Right atrium auricular region (tissue), 2 donors: Measurements from ENCODE around the gene STARD9. TPM values are rescaled to one million over a fixed set of nuclear protein-coding genes. Genes with fewer than 3 reads are reported as not detected.

Source experiments
- DNase-seq: peaks from one replicate; pipeline ENCODE4 v3.0.0-alpha.2; 2019; ENCODE audit warnings: low spot score
- H3K27ac ChIP-seq, 2 donors: fragments of 200-600 bp; sonication (generic); 1 replicate in 1 of 2; 2 replicates in 1 of 2; pipeline ENCODE4 v1.5.1; 2016 to 2019
- H3K27me3 ChIP-seq, 2 donors: fragments of 200-600 bp; sonication (generic); one replicate each; pipeline versions ENCODE4 v1.5.1 to v1.6.0; 2017 to 2019
- H3K36me3 ChIP-seq: fragments of 200-600 bp; sonication (generic); one replicate; pipeline ENCODE4 v1.5.1; 2016
- H3K4me1 ChIP-seq, 2 donors: fragments of 200-600 bp; sonication (generic); one replicate each; pipeline versions ENCODE4 v1.5.1 to v1.6.0; 2017 to 2019
- H3K4me3 ChIP-seq, 2 donors: fragments of 200-600 bp; sonication (generic); 1 replicate in 1 of 2; 2 replicates in 1 of 2; pipeline ENCODE4 v1.5.1; 2017 to 2019; ENCODE audit warnings: mild to moderate bottlenecking in 1 of 2, moderate library complexity in 1 of 2
- H3K9me3 ChIP-seq, 2 donors: fragments of 200-600 bp; sonication (generic); one replicate each; pipeline ENCODE4 v1.5.1; 2019
- CTCF ChIP-seq, 2 donors: fragments of 200-600 bp; sonication (generic); IDR thresholded peaks; one replicate each; pipeline ENCODE4 v1.5.1; 2019; ENCODE audit warnings: antibody characterized with exemption in 2 of 2
- total RNA-seq, 2 donors: library from RNA; depleted of rRNA; stranded (reverse); fragments of >200 nt; gene quantifications; one replicate each; pipeline ENCODE4 v1.1.0, GENCODE V29; 2016

STARD9 gene
- total RNA-seq, 2 donors from 2014 or later: 8.3 to 8.8 TPM

- Histone ChIP-seq H3K27ac (no peak overlapping the region), H3K4me3 (no peak overlapping the region), H3K9me3 (no peaks in the 10 kb centered on the region), H3K36me3 (peaks cover 45% of the 10 kb centered on the region), H3K27me3 (no peaks in the 10 kb centered on the region), H3K4me1 (no peaks in the 10 kb centered on the region)
- TF ChIP-seq CTCF (IDR thresholded peaks at IDR 0.05): no peak
- DNase-seq: no peak
Observed at GRCh38 chr15:42640109-42640508, 64.7 kb downstream of the STARD9 start.

- H3K4me1 ChIP-seq: no peaks in the 10 kb centered on the region
- peaks cover 20% of the 10 kb centered on the region for H3K36me3 ChIP-seq
- peak; percentile 67 for DNase-seq
- no peak overlapping the region for H3K27ac ChIP-seq
- peak; percentile 48 to 80 for TF ChIP-seq CTCF (IDR thresholded peaks at IDR 0.05)
- no peaks in the 10 kb centered on the region for H3K27me3 ChIP-seq
- H3K9me3 ChIP-seq: no peaks in the 10 kb centered on the region
- H3K4me3 ChIP-seq: no peak overlapping the region
Observed at GRCh38 chr15:42650208-42651066, 75.0 kb downstream of the STARD9 start.

GRCh38 chr15:42665827-42666226, 90.4 kb downstream of the STARD9 start:
- Histone ChIP-seq H3K4me3 (no peak overlapping the region), H3K9me3 (no peaks in the 10 kb centered on the region), H3K27ac (no peak overlapping the region), H3K4me1 (no peaks in the 10 kb centered on the region), H3K27me3 (no peaks in the 10 kb centered on the region), H3K36me3 (peaks cover 52% of the 10 kb centered on the region)
- no peak for TF ChIP-seq CTCF (IDR thresholded peaks at IDR 0.05)
- DNase-seq: no peak

GRCh38 chr15:42667855-42668254, 92.4 kb downstream of the STARD9 start:
- no peak for TF ChIP-seq CTCF (IDR thresholded peaks at IDR 0.05)
- Histone ChIP-seq H3K27ac (no peak overlapping the region), H3K4me1 (no peaks in the 10 kb centered on the region), H3K9me3 (no peaks in the 10 kb centered on the region), H3K36me3 (peaks cover 64% of the 10 kb centered on the region), H3K27me3 (no peaks in the 10 kb centered on the region), H3K4me3 (no peak overlapping the region)
- DNase-seq: no peak

- no peaks in the 10 kb centered on the region for H3K9me3 ChIP-seq
- H3K4me1 ChIP-seq: no peaks in the 10 kb centered on the region
- H3K4me3 ChIP-seq: no peak overlapping the region
- H3K27ac ChIP-seq: no peak overlapping the region
- no peaks in the 10 kb centered on the region for H3K27me3 ChIP-seq
- no peak for TF ChIP-seq CTCF (IDR thresholded peaks at IDR 0.05)
- DNase-seq: no peak
- peaks cover 62% of the 10 kb centered on the region for H3K36me3 ChIP-seq
Observed at GRCh38 chr15:42670451-42670850, 95.0 kb downstream of the STARD9 start.
